Measurements from ENCODE around the gene EMSY.

- TF ChIP-seq CTCF (conservative IDR thresholded peaks at IDR 0.05) (no peak), ZFX (IDR thresholded peaks at IDR 0.05) (no peak)
Observed at GRCh38 chr11:76602431-76602861, 157.6 kb downstream of the EMSY start.
